Heart right ventricle (tissue), 16 donors: Measurements from ENCODE around the gene HTR2B. TPM values are rescaled to one million over a fixed set of nuclear protein-coding genes. Genes with fewer than 3 reads are reported as not detected.

Source experiments
- ATAC-seq, 8 donors: fragments of 200-7000 bp; cut with Tn5 transposase; one replicate each; pipeline ENCODE4 v1.9.1; 2020; ENCODE audit warnings: mild to moderate bottlenecking in 8 of 8, moderate library complexity in 8 of 8, moderate number of reproducible peaks in 1 of 8
- DNase-seq, 2 donors: peaks; one replicate each; pipeline ENCODE4 v3.0.0-alpha.2; 2020
- H3K27ac ChIP-seq, 10 donors: fragments of 200-600 bp; sonication (generic) in 2 of 10; one replicate each; pipeline versions ENCODE4 v1.5.0 to v1.8.0; 2020 to 2022; ENCODE audit warnings: mild to moderate bottlenecking in 3 of 10
- H3K27me3 ChIP-seq, 7 donors: fragments of 200-600 bp; one replicate each; pipeline ENCODE4 v1.8.0; 2021 to 2022; ENCODE audit warnings: mild to moderate bottlenecking in 2 of 7
- H3K36me3 ChIP-seq, 9 donors: fragments of 200-600 bp; sonication (generic) in 1 of 9; one replicate each; pipeline versions ENCODE4 v1.5.0 to v1.8.0; 2020 to 2022; ENCODE audit warnings: mild to moderate bottlenecking in 2 of 9
- H3K4me1 ChIP-seq, 9 donors: fragments of 200-600 bp; sonication (generic) in 1 of 9; one replicate each; pipeline versions ENCODE4 v1.5.0 to v1.8.0; 2020 to 2022; ENCODE audit warnings: mild to moderate bottlenecking in 4 of 9
- H3K4me3 ChIP-seq, 10 donors: fragments of 200-600 bp; sonication (generic) in 2 of 10; one replicate each; pipeline versions ENCODE4 v1.5.0 to v1.8.0; 2020 to 2022; ENCODE audit warnings: mild to moderate bottlenecking in 7 of 10, moderate library complexity in 2 of 10
- H3K9me3 ChIP-seq, 11 donors: fragments of 200-600 bp in 10 of 11; sonication (generic) in 2 of 11; one replicate each; pipeline versions ENCODE4 v1.5.0 to v1.8.0; 2013 to 2022; ENCODE audit warnings: mild to moderate bottlenecking in 2 of 11, control low read depth in 1 of 11, moderate library complexity in 1 of 11
- WGBS, 2 donors: extraction: QIAGEN DNeasy Blood & Tissue Kit; methylation state at CpG; one replicate each; pipeline ENCODE4 v1.1.7; 2013; ENCODE audit warnings: inconsistent platforms in 1 of 2; 5-methylcytosine and 5-hydroxymethylcytosine counted together
- intact Hi-C, 10 donors: fragments of 100-400 bp; cut with DNase I; formaldehyde crosslinking; loops; one replicate each; pipeline versions ENCODE4 v1.11.1 to v1.14.2; 2022
- polyA plus RNA-seq, 2 donors: library from polyadenylated mRNA; stranded (reverse); fragments of 200-250 nt; gene quantifications; one replicate each; pipeline ENCODE4 v1.2.3, GENCODE V29; 2013
- total RNA-seq, 10 donors: library from RNA; stranded (reverse); fragmentation: NEBNext Ultra II Directional in 3 of 10; extraction: Animal tissue kit (Norgen Biotek cat#: 25700) in 3 of 10; gene quantifications; one replicate each; pipeline versions ENCODE4 v1.2.1 to v1.2.4, GENCODE V29; 2021 to 2023
- TF ChIP-seq, protein P1 (sequence below), 9 donors: fragments of 200-600 bp; sonication (generic) in 2 of 9; IDR thresholded peaks; one replicate each; pipeline versions ENCODE4 v1.5.0 to v1.8.0; 2021 to 2022; ENCODE audit warnings: antibody characterized with exemption in 9 of 9, mild to moderate bottlenecking in 5 of 9, moderate library complexity in 1 of 9
- donor health status: Arrhythmogenic right ventricular cardiomyopathy.
- donor health status: ischemic (EF 13 %, LVEDD 7.1; RV severe dilation, severe dysfunction).
- donor health status: healthy with polysubstance abuse.
- donor health status: DM: no; HTN: yes; CAD: no.
- donor health status: DM: no; HTN: no; CAD: no.
- donor health status: ischemic (EF 25% LVEDD 6.9; RV normal size, moderate dysfunction).
- donor health status: ischemic (EF 25% LVEDD 5.7; RV mildly dilated, moderate dysfunction).
- donor health status: healthy.
- donor health status: DM: yes; HTN: yes; CAD: no.
- donor health status: Ischemic cardiomyopathy.
- donor health status: ischemic (EF 35%, LVEDD 5.7; RV mildly dilated, moderate dysfunction).
- donor health status: nonischemic (EF 11% LVEDD 7.7; RV severe dilation, severe dysfunction).
- donor health status: DM: yes; HTN: yes; CAD: no.
- donor health status: PGD.
- donor health status: ischemic (EF 29% LVEDD 5.4; RV normal size, mild dysfunction).
- donor health status: nonischemic (EF 23%, LVEDD 6.1; RV moderate dilation, normal function).

HTR2B gene
- total and polyA plus RNA-seq, 12 donors = 0.10 to 2.7 (median 0.71) TPM; not detected in 1

DNA sequence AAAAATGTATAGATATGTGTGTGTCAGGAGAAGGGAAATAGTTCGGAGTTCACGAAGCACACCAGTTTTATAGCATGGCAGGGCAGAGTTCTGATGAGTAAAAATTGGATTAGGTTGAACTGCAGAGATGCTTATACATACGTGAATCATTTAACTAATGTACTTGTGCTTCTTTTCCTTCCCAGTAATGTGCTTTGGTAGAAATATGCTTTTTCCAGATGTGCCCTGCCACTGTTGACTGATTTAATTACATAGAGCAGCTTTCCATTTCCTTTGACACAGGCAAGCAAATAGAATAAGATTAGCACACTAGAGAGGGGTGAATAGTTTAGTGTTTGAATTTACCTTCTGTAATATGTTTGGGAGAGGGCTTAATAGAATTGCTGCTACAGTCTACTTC, 44.6 kb upstream of the HTR2B start:
- Histone ChIP-seq H3K4me1 (peaks cover 0 to 40% (median 19%) of the 10 kb centered on the region in 9 donors), H3K4me3 (no peak overlapping the region), H3K27ac (peak overlapping the region in 4 of 10 donors; percentile 0 to 42 (median 22)), H3K27me3 (no peaks in the 10 kb centered on the region), H3K36me3 (peaks cover 0 to 83% (median 39%) of the 10 kb centered on the region in 9 donors), H3K9me3 (no peaks in the 10 kb centered on the region)
- ATAC-seq (peak in 1 of 8 donors; percentile 34), DNase-seq (no peak)
- 50 to 58% methylated on average over 3 of the region's 3 CpGs for WGBS, 2 donors
- intact Hi-C loops = no loop called here
- TF ChIP-seq, protein P1, sequence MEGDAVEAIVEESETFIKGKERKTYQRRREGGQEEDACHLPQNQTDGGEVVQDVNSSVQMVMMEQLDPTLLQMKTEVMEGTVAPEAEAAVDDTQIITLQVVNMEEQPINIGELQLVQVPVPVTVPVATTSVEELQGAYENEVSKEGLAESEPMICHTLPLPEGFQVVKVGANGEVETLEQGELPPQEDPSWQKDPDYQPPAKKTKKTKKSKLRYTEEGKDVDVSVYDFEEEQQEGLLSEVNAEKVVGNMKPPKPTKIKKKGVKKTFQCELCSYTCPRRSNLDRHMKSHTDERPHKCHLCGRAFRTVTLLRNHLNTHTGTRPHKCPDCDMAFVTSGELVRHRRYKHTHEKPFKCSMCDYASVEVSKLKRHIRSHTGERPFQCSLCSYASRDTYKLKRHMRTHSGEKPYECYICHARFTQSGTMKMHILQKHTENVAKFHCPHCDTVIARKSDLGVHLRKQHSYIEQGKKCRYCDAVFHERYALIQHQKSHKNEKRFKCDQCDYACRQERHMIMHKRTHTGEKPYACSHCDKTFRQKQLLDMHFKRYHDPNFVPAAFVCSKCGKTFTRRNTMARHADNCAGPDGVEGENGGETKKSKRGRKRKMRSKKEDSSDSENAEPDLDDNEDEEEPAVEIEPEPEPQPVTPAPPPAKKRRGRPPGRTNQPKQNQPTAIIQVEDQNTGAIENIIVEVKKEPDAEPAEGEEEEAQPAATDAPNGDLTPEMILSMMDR (IDR thresholded peaks at IDR 0.05) = no peak

DNA sequence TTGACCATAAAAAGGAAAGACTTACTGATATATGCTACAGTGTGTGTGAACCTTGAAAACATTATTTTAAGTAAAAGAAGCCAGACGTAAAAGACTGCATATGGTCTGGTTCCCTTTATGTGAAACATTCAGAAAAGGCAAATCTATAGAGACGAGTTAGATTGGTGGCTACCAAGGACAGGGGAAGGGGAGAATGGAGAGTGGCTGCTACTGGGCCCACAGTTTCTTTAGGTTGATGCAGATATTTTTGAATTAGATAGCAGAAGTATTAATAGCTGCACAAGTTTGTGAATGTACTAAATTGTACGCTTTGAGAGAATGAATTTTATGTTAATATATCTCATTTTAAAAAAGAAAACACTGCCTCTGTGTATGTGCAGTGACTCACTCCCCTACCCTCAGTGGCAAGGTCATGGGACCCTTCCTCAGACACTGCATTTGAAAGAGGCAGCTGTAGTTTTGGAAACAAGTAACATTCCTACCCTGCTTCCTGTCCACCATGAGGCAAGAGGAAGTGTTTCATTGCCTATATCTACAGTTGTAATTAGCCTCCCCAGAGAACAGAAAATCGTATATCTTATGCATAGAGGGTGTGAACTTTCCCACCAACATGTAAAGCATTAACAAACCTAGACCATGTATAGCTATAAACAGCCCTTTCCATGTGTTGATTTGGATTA, 43.8 kb upstream of the HTR2B start:
- Histone ChIP-seq H3K27ac (peak overlapping the region in 5 of 10 donors; percentile 10 to 59 (median 33)), H3K9me3 (no peaks in the 10 kb centered on the region), H3K4me3 (no peak overlapping the region), H3K36me3 (peaks cover 0 to 87% (median 43%) of the 10 kb centered on the region in 9 donors), H3K4me1 (peaks cover 0 to 32% (median 14%) of the 10 kb centered on the region in 9 donors), H3K27me3 (no peaks in the 10 kb centered on the region)
- peak in 3 of 8 donors; percentile 24 to 39 (median 38) for ATAC-seq
- no peak for DNase-seq
- WGBS, 2 donors = 75 to 77% methylated on average over 4 of the region's 4 CpGs
- TF ChIP-seq, protein P1 (IDR thresholded peaks at IDR 0.05) = no peak
- intact Hi-C loops = no loop called here

DNA sequence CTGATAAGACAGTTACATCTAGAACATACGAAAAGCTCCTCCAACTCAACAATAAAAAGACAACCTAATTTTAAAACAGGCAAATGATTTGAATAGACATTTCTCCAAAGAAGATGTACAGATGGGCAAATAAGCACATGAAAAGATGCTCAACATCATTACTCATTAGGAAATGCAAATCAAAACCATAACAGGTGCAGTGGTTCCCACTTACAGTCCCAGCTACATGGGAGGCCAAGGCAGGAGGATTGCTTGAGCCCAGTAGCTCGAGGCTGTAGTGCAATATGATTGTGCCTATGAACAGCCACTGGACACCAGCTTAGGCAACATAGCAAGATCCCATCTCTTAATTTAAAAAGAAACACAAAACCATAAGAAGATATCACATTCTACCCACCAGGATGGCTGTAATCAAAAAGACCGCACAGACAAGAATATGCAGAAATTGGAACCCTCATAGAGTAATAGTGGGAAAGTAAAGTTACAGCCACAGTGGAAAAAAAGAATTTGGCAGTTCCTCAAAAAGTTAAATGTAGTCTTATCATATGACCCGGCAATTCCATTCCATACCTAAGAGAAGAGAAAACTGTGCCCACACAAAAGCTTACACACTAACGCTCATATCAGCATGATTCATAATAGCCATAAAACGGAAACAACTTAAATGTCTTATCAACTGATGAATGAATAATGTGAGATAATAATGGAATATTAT, 43.1 kb upstream of the HTR2B start:
- Histone ChIP-seq H3K4me1 (peaks cover 0 to 27% (median 14%) of the 10 kb centered on the region in 9 donors), H3K27me3 (no peaks in the 10 kb centered on the region), H3K27ac (peak overlapping the region in 2 of 10 donors; percentile 42 to 59), H3K4me3 (no peak overlapping the region), H3K36me3 (peaks cover 0 to 87% (median 39%) of the 10 kb centered on the region in 9 donors), H3K9me3 (no peaks in the 10 kb centered on the region)
- 75 to 76% methylated on average over 6 of the region's 6 CpGs for WGBS, 2 donors
- TF ChIP-seq, protein P1 (IDR thresholded peaks at IDR 0.05) = no peak
- DNase-seq = no peak
- intact Hi-C loops = no loop called here
- ATAC-seq = no peak

DNA sequence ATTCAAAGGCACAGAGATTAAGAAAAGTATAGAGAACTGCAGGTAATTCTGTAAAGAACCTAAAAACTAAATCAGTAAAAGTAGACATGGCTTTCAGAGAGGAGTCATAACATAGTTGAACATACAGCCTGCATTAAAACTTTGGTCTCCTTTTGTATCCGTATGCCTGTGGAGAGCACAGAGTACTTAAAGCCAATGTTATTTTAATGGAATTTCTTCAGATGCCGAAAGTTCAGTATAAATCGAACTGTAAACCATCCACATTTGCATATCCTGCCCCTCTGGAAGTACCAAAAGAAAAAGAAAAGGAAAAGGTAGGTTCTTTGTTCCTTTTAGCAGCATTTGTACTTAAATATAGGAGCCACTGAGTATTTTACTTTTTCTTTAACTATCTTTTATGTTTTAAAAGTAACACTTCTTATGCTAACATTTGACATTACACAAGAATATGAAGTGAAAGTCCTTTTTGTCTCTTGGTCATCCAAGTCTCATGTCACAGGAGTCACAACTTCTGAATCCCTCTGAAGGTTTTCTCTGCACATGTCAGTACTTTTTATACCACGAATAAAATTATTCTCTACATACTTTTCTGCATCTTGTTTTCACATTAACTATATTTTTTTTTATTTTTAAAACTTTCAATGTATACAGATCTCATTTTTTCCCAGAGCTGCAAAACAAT, 38.7 kb upstream of the HTR2B start:
- DNase-seq (no peak), ATAC-seq (no peak)
- peak overlapping the region in 1 of 10 donors; percentile 73 for H3K27ac ChIP-seq
- peaks cover 0 to 26% (median 0%) of the 10 kb centered on the region in 9 donors for H3K4me1 ChIP-seq
- TF ChIP-seq, protein P1 (IDR thresholded peaks at IDR 0.05) = no peak
- 92 to 93% methylated on average over 4 of the region's 4 CpGs for WGBS, 2 donors
- intact Hi-C loops = no loop called here
- H3K9me3 ChIP-seq = no peaks in the 10 kb centered on the region
- H3K36me3 ChIP-seq = peaks cover 0 to 90% (median 37%) of the 10 kb centered on the region in 9 donors
- H3K4me3 ChIP-seq = no peak overlapping the region
- no peaks in the 10 kb centered on the region for H3K27me3 ChIP-seq
